ENCODE measurements around the gene DIO3.

Gene DIO3

GRCh38 chr14:101599234-101599885 lies 38.1 kb downstream of the DIO3 start:
- Histone ChIP-seq H3K36me3 (ENCODE audit: insufficient read depth, low read length) (no peaks in the 10 kb centered on the region), H2AFZ (ENCODE audit: low read length) (no peak overlapping the region), H3F3A (ENCODE audit: insufficient read depth, low read length) (no peaks in the 10 kb centered on the region), H3K79me2 (ENCODE audit: insufficient read depth, low read length) (no peaks in the 10 kb centered on the region), H3K4me2 (ENCODE audit: low read length) (no peak overlapping the region), H3K27me3 (ENCODE audit: insufficient read depth, low read length) (no peaks in the 10 kb centered on the region), H3K9ac (ENCODE audit: low read length) (no peak overlapping the region), H3K4me3 (ENCODE audit: low read depth, low read length, poor library complexity, severe bottlenecking) (no peak overlapping the region), H3K27ac (ENCODE audit: low read depth, low read length, poor library complexity, severe bottlenecking) (no peak overlapping the region), H3K4me1 (ENCODE audit: insufficient read depth, low read length, severe bottlenecking) (peaks cover 6% of the 10 kb centered on the region), H3K9me2 (ENCODE audit: low read depth, low read length) (no peaks in the 10 kb centered on the region), H4K20me1 (ENCODE audit: insufficient read depth, low read length) (no peaks in the 10 kb centered on the region), H3K9me3 (ENCODE audit: low read length) (peaks cover 4% of the 10 kb centered on the region; the same call in 1 of the 2 replicates)
- TF ChIP-seq CTCF (IDR thresholded peaks at IDR 0.05; ENCODE audit: low read length) (no peak), EZH2 (IDR thresholded peaks at IDR 0.05; ENCODE audit: borderline replicate concordance, low read length) (no peak)

GRCh38 chr14:101600336-101600890 lies 39.1 kb downstream of the DIO3 start:
- H3K4me3 ChIP-seq (ENCODE audit: low read depth, low read length, poor library complexity, severe bottlenecking): no peak overlapping the region
- H3K27me3 ChIP-seq (ENCODE audit: insufficient read depth, low read length): no peaks in the 10 kb centered on the region
- no peaks in the 10 kb centered on the region for H3K79me2 ChIP-seq (ENCODE audit: insufficient read depth, low read length)
- TF ChIP-seq EZH2 (IDR thresholded peaks at IDR 0.05; ENCODE audit: borderline replicate concordance, low read length): no peak
- no peak for TF ChIP-seq CTCF (IDR thresholded peaks at IDR 0.05; ENCODE audit: low read length)
- no peak overlapping the region for H3K4me2 ChIP-seq (ENCODE audit: low read length)
- H3K4me1 ChIP-seq (ENCODE audit: insufficient read depth, low read length, severe bottlenecking): peaks cover 6% of the 10 kb centered on the region
- H3K9me2 ChIP-seq (ENCODE audit: low read depth, low read length): no peaks in the 10 kb centered on the region
- H2AFZ ChIP-seq (ENCODE audit: low read length): no peak overlapping the region
- no peak overlapping the region for H3K27ac ChIP-seq (ENCODE audit: low read depth, low read length, poor library complexity, severe bottlenecking)
- H3F3A ChIP-seq (ENCODE audit: insufficient read depth, low read length): no peaks in the 10 kb centered on the region
- H4K20me1 ChIP-seq (ENCODE audit: insufficient read depth, low read length): no peaks in the 10 kb centered on the region
- H3K9ac ChIP-seq (ENCODE audit: low read length): no peak overlapping the region
- H3K9me3 ChIP-seq (ENCODE audit: low read length): peaks cover 4% of the 10 kb centered on the region; the same call in 1 of the 2 replicates
- H3K36me3 ChIP-seq (ENCODE audit: insufficient read depth, low read length): no peaks in the 10 kb centered on the region

GRCh38 chr14:101600891-101601605 lies 39.8 kb downstream of the DIO3 start:
- Histone ChIP-seq H3F3A (ENCODE audit: insufficient read depth, low read length) (no peaks in the 10 kb centered on the region), H3K4me3 (ENCODE audit: low read depth, low read length, poor library complexity, severe bottlenecking) (no peak overlapping the region), H3K4me2 (ENCODE audit: low read length) (no peak overlapping the region), H3K36me3 (ENCODE audit: insufficient read depth, low read length) (no peaks in the 10 kb centered on the region), H3K9ac (ENCODE audit: low read length) (no peak overlapping the region), H3K27ac (ENCODE audit: low read depth, low read length, poor library complexity, severe bottlenecking) (no peak overlapping the region), H3K9me2 (ENCODE audit: low read depth, low read length) (no peaks in the 10 kb centered on the region), H4K20me1 (ENCODE audit: insufficient read depth, low read length) (no peaks in the 10 kb centered on the region), H3K27me3 (ENCODE audit: insufficient read depth, low read length) (no peaks in the 10 kb centered on the region), H3K4me1 (ENCODE audit: insufficient read depth, low read length, severe bottlenecking) (peaks cover 6% of the 10 kb centered on the region), H3K79me2 (ENCODE audit: insufficient read depth, low read length) (no peaks in the 10 kb centered on the region), H2AFZ (ENCODE audit: low read length) (no peak overlapping the region), H3K9me3 (ENCODE audit: low read length) (0 out of 2 replicates have a peak, but pooled peaks cover 4% of the 10 kb centered on the region)
- TF ChIP-seq EZH2 (IDR thresholded peaks at IDR 0.05; ENCODE audit: borderline replicate concordance, low read length) (no peak), CTCF (IDR thresholded peaks at IDR 0.05; ENCODE audit: low read length) (no peak)
